ENCODE results near the gene SUN1. TPM values are rescaled to one million over a fixed set of nuclear protein-coding genes. Genes with fewer than 3 reads are reported as not detected.

SUN1 gene
- total RNA-seq, 1 experiment from 2014 or later = 89.0 TPM

- DNase-seq (ENCODE audit: low read depth) = no peak
Observed at GRCh38 chr7:876972-877311, 44.7 kb downstream of the SUN1 start.

DNA sequence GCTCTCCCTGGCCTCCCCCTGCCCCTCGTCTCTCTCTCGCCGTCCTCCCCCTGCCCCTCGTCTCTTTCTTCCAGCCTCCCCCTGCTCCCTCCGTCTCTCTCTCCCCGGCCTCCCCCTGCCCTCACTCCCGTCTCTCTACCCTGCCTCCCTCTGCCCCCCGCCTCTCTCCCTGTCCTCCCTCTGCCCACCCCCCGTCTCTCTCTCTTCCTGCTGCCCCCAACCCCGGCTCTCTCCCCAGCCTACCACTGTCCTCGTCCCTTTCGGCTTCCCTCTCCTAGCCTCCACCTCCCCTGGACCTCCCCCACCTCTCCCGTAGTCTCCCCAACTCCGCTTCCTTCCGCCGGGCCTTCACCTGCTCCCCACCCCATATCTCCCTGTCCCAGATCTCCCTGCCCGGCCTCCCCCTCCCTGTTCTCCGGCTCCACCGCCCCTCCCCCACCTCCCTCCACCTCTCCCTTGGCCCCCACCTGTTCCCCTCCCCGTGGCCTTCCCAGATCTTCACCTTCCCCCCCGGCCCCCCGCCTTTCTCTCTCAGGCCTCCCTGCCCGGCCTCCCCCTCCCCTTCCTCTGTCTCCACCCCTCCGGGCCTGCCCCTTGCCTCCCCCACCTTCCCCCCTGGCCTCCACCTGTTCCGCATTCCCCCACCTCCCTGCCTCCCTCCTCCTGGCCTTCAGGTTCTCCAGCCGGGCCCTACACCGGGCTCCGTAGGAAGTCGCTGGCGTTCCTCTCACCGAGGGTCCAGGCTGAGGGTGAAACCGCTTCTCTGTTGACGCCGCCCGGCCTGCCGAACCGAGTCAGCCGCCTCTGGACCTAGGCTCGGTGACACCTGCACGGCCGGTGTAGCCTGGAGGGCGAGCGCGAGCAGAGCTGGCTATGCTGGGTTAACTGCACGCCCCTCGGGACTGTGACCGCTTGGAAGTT, 45.3 kb downstream of the SUN1 start:
- no peak for DNase-seq (ENCODE audit: low read depth)

- no peak for DNase-seq (ENCODE audit: low read depth)
Observed at GRCh38 chr7:879093-879492, 46.8 kb downstream of the SUN1 start.

- no peak for DNase-seq (ENCODE audit: low read depth)
Observed at GRCh38 chr7:879706-880105, 47.4 kb downstream of the SUN1 start.

GRCh38 chr7:880450-880849, 48.2 kb downstream of the SUN1 start:
- no peak for DNase-seq (ENCODE audit: low read depth)

GRCh38 chr7:881441-882234, 49.4 kb downstream of the SUN1 start:
- no peak for DNase-seq (ENCODE audit: low read depth)

DNA sequence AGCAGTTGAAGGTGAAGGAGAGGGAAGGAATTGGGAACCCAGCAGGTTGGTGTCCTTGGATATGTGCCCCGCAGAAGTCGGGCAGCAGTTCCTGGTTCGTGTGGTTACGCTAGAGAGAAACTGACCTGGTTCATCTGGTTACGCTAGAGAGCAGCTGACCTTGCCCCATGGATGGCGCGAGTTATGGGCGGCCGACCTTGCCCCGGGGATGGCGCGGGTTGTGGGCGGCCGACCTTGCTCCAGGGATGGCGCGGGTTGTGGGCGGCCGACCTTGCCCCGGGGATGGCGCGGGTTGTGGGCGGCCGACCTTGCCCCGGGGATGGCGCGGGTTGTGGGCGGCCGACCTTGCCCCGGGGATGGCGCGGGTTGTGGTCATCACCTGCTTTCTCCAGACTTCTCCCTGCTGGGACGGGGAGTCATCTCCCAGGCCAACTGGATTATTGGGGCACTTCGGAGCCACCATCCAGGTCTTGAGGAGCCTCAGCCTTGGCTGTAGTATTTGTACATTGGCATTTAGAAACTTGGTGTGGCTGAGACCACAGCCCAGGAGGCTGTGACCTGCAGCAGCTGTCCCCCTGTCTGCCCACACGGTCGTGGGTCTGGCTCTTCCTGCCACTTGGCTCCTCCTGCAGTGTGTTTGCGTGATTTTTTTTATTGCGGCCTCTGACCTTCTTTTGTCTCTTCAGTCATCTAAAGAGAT, 50.2 kb downstream of the SUN1 start:
- DNase-seq (ENCODE audit: low read depth) = no peak

GRCh38 chr7:883055-884021, 51.1 kb downstream of the SUN1 start:
- no peak for DNase-seq (ENCODE audit: low read depth)

DNA sequence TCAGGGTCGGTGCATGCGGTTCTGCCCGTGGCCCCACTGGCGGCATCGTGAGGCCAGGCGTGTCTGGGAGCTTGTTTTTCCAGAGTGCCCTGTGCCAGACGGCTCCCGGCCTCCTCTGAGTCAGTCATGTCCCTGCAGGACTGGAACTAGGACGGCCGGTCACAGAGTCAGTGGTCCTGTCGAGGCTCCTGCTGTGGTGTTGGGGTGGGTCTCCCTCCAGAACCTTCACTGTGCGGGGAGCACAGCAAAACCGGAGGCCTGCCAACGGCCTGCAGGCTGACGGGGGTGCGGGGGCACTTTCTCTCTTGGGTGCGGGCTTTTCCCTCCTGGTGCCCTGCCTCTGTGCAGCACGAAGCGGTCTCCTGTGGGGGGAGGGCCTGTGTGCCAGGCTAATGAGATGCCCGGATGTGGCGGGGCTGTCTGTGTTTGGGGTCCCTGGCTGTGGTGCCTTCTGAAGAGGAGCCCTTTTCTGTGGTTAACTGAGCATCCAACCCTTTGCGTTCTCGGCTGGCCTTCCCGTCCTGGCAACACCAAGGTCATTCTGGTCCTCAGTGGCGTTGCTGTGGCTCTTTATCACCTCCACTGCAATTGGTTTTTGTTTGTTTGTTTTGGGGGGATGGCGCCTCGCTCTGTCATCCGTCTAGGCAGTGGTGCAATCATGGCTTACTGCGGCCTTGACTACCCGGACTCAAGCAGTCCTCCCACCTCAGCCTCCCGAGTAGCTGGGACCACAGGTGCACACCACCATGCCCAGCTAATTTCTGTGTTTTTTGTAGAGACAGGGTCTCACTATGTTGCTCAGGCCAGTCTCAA, 52.1 kb downstream of the SUN1 start:
- no peak for DNase-seq (ENCODE audit: low read depth)

GRCh38 chr7:885261-885892, 53.1 kb downstream of the SUN1 start:
- DNase-seq (ENCODE audit: low read depth) = no peak

- DNase-seq (ENCODE audit: low read depth) = no peak
Observed at GRCh38 chr7:885893-886625, 53.8 kb downstream of the SUN1 start.

DNA sequence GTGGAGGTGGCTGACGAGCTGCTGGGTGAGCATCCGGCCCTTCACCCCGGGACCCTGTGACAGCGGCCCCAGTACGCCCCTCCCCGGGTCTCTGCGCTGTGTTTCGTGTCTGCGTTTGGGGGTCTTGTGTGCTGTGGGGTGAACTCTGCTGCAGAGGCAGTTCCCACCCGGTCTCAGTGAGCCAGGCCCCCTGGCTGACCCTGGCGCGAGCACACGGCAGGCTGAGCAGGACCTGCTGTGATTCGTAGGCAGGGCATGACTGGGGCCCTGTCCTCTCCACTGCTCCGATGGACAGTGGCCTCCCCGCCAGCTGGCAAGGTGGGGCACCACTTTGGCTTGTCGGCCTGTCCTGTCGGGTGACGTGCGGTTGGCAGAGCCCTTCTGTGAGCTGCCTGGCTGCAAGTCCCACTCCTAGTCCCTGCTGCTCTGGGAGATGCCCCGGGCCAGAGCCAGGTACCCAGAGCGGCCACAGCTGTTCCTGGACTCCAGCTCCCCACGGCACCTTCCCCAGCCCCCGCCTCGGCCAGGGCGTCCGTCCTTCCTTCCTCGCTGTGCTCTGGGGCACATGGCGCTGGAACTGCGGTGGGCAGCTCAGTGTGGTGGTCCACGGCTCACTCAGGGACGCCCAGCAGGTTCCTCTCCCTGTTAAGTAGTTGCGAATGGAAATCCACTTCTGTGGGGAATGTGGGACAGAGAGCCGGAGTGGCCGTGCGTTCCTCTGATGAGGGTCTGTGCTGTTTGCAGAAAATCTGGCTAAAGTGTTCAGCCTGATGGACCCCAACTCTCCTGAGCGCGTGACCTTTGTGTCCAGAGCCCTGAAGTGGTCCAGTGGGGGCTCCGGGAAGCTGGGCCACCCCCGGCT, 54.6 kb downstream of the SUN1 start:
- no peak for DNase-seq (ENCODE audit: low read depth)

- no peak for DNase-seq (ENCODE audit: low read depth)
Observed at GRCh38 chr7:887488-887820, 55.2 kb downstream of the SUN1 start.

DNA sequence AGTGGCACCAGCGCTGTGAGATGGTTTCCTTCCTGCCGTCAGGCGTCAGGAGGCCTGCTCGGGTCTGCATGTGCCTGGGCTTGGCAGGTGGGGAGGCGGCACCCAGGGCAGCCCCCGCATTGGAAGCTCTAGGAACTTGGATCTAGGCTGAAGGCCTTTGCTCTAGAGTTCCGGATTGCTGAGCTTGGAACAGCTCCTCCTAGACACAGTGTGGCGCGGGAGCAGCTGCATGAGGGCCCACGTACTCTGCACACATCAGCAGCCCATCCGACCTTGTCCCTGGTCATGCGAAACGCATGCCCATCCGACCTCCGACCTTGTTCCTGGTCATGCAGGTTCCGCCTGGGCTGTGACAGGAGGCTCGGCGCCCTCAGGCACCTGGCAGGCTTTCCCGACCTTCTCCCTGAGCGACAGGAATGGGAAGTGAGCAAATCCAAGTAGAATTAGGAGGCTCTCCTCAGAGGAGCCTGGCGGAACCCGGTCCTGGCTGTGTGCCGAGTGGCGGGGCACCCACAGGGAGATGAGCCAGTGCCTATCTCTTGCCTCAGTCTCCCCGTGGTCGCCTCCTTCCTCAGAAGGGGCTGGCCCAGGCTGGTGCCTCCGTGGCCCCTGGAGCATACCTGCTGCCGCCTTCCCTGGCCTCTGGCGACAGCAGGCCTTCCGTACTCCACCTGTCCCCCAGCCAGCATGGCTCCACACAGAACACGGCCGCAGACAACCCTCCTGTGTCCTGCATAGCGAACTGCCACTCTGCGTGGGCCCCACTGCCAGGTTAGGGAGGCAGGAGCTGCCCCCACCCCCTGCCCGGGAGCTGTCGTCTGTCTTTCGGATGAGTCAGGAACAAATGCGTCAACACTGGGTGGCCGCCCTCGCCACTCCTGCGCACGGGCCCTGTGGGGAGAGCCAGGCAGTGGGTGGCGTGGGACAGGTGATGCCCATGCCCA, 56.1 kb downstream of the SUN1 start:
- DNase-seq (ENCODE audit: low read depth) = no peak

GRCh38 chr7:889025-889390, 56.7 kb downstream of the SUN1 start:
- DNase-seq (ENCODE audit: low read depth) = no peak

DNA sequence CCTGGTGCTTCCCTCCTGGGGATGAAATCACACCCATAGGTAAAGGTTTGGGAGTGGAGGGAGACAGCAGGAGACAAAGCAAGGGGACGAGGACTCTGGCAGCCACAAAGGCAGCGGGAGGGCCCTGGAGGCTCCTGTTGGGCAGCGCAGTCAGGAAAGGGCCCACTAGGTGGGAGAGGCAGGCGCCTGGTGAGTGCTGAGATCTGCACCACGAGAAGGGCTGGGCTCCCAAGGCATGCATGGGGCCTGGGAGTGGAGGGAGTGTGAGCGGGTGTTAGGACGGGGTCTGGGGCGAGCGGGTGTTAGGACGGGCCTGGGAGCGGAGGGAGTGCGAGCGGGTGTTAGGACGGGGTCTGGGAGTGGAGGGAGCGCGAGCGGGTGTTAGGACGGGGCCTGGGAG, 57.1 kb downstream of the SUN1 start:
- no peak for DNase-seq (ENCODE audit: low read depth)

DNA sequence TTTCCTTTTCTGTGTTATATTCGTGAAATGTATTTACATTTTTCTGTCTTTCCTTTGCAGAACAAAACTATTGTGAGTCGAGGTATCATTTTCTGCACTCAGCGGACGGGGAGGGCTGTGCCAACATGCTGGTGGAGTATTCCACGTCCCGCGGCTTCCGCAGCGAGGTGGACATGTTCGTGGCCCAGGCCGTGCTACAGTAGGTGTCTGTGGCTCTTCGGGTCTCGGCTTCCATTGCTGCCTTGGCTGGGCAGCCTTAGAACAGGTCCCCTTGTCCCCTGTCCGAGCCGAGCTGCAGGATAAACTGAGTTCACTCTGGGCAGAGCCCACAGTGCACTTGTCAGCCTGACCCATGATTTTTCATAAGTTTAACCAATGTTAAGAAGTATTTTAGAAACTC, 58.6 kb downstream of the SUN1 start:
- no peak for DNase-seq (ENCODE audit: low read depth)
